GM10847 (cell line): Measurements from ENCODE around the gene MCC.

Source experiments
- POLR2A ChIP-seq: IDR thresholded peaks from 2 replicates; pipeline ENCODE4 v1.6.1; 2011; ENCODE audit not compliant: insufficient read length; ENCODE audit errors: extremely low read depth

MCC gene

GRCh38 chr5:113245427-113246225 lies 242.6 kb downstream of the MCC start:
- no peak for TF ChIP-seq POLR2A

- TF ChIP-seq POLR2A: no peak
Observed at GRCh38 chr5:113244966-113245365, 243.3 kb downstream of the MCC start.

- TF ChIP-seq POLR2A: no peak
Observed at GRCh38 chr5:113243349-113243664, 244.9 kb downstream of the MCC start.

- TF ChIP-seq POLR2A: no peak
Observed at GRCh38 chr5:113242481-113243348, 245.5 kb downstream of the MCC start.

GRCh38 chr5:113240951-113241726 lies 247.1 kb downstream of the MCC start:
- TF ChIP-seq POLR2A: no peak

GRCh38 chr5:113240032-113240431 lies 248.2 kb downstream of the MCC start:
- no peak for TF ChIP-seq POLR2A

GRCh38 chr5:113237893-113238292 lies 250.4 kb downstream of the MCC start:
- TF ChIP-seq POLR2A: no peak

GRCh38 chr5:113236536-113237288 lies 251.5 kb downstream of the MCC start:
- no peak for TF ChIP-seq POLR2A

- no peak for TF ChIP-seq POLR2A
Observed at GRCh38 chr5:113235884-113236283, 252.4 kb downstream of the MCC start.

- no peak for TF ChIP-seq POLR2A
Observed at GRCh38 chr5:113234546-113234945, 253.7 kb downstream of the MCC start.

GRCh38 chr5:113233606-113234005 lies 254.6 kb downstream of the MCC start:
- TF ChIP-seq POLR2A: no peak

- no peak for TF ChIP-seq POLR2A
Observed at GRCh38 chr5:113232667-113233066, 255.6 kb downstream of the MCC start.

- TF ChIP-seq POLR2A: no peak
Observed at GRCh38 chr5:113232221-113232620, 256.0 kb downstream of the MCC start.

GRCh38 chr5:113231653-113232000 lies 256.6 kb downstream of the MCC start:
- no peak for TF ChIP-seq POLR2A

- TF ChIP-seq POLR2A: no peak
Observed at GRCh38 chr5:113230711-113231652, 257.3 kb downstream of the MCC start.
